Endothelial cell of umbilical vein (primary cell): Measurements from ENCODE around the gene EHD1.

Experiments
- CTCF ChIP-seq, 2 donors: IDR thresholded peaks; 1 replicate in 1 of 2; 2 replicates in 1 of 2; pipeline ENCODE4 v1.5.1; 2011; ENCODE audit warnings: low read length in 2 of 2, mild to moderate bottlenecking in 2 of 2, moderate library complexity in 2 of 2, control low read depth in 1 of 2, inconsistent platforms in 1 of 2, low read depth in 1 of 2; ENCODE audit not compliant: insufficient read depth in 1 of 2; ENCODE audit errors: extremely low read depth in 1 of 2
- EZH2 ChIP-seq: IDR thresholded peaks from 2 replicates; pipeline ENCODE4 v1.6.1; 2012; ENCODE audit warnings: borderline replicate concordance, low read depth, mild to moderate bottlenecking, moderate library complexity, low read length, inconsistent platforms; ENCODE audit not compliant: severe bottlenecking
- FOS ChIP-seq: IDR thresholded peaks from 2 replicates; pipeline ENCODE4 v1.6.1; 2011; ENCODE audit warnings: mild to moderate bottlenecking, low read length, moderate library complexity, borderline replicate concordance; ENCODE audit not compliant: insufficient read depth
- MAX ChIP-seq: IDR thresholded peaks from 2 replicates; pipeline ENCODE4 v1.6.1; 2011; ENCODE audit not compliant: insufficient read depth, insufficient read length
- POLR2A ChIP-seq: IDR thresholded peaks from 2 replicates; pipeline ENCODE4 v1.6.1; 2012; ENCODE audit warnings: low read depth, mild to moderate bottlenecking, control low read depth, low read length
- POLR2AphosphoS5 ChIP-seq: IDR thresholded peaks from 2 replicates; pipeline ENCODE4 v1.6.1; 2012; ENCODE audit warnings: low read depth, mild to moderate bottlenecking, control low read depth, low read length, moderate library complexity; ENCODE audit not compliant: insufficient read depth

- TF ChIP-seq EZH2 (no peak), CTCF (IDR thresholded peaks at IDR 0.05; ENCODE audit: extremely low read depth in 1 of 2, insufficient read depth in 1 of 2, low read depth in 1 of 2, low read length in 2 of 2) (no peak), POLR2A (no peak), POLR2AphosphoS5 (no peak), MAX (no peak), FOS (no peak)
Observed at GRCh38 chr11:64920124-64920523, 41.7 kb upstream of the EHD1 start.
